Mucosa of descending colon (tissue), 3 donors: ENCODE results near the gene TLE6. TPM values are rescaled to one million over a fixed set of nuclear protein-coding genes. Genes with fewer than 3 reads are reported as not detected.

ENCODE experiments used
- ATAC-seq: fragments of 200-7000 bp; cut with Tn5 transposase; one replicate; pipeline ENCODE4 v1.9.1; 2020; ENCODE audit warnings: mild to moderate bottlenecking, moderate library complexity
- DNase-seq, 3 donors: peaks; one replicate each; pipeline ENCODE4 v3.0.0-alpha.2; 2020
- H3K36me3 ChIP-seq: fragments of 200-600 bp; one replicate; pipeline ENCODE4 v1.8.0; 2021; ENCODE audit warnings: low read depth, mild to moderate bottlenecking
- H3K4me1 ChIP-seq: fragments of 200-600 bp; one replicate; pipeline ENCODE4 v1.8.0; 2021; ENCODE audit warnings: low read depth, mild to moderate bottlenecking
- H3K4me3 ChIP-seq: fragments of 200-600 bp; one replicate; pipeline ENCODE4 v1.8.0; 2021; ENCODE audit warnings: mild to moderate bottlenecking
- H3K9me3 ChIP-seq: fragments of 200-600 bp; one replicate; pipeline ENCODE4 v1.8.0; 2021; ENCODE audit warnings: mild to moderate bottlenecking
- intact Hi-C, 2 donors: fragments of 100-400 bp; cut with DNase I in 1 of 2; cut with micrococcal nuclease in 1 of 2; formaldehyde crosslinking; loops; one replicate each; pipeline versions ENCODE4 v1.11.0 to v1.11.1; 2022; cut with DNase I, micrococcal nuclease
- total RNA-seq, 3 donors: library from RNA; stranded (reverse); fragmentation: NEBNext Ultra II Directional in 2 of 3; extraction: Animal tissue kit (Norgen Biotek cat#: 25700) in 2 of 3; gene quantifications; one replicate each; pipeline versions ENCODE4 v1.2.1 to v1.2.4, GENCODE V29; 2021 to 2023
- TF ChIP-seq, protein P1 (sequence below): fragments of 200-600 bp; IDR thresholded peaks from one replicate; pipeline ENCODE4 v1.8.0; 2022; ENCODE audit warnings: antibody characterized with exemption, mild to moderate bottlenecking
- donor health status: DM: no; HTN: no; CAD: no; lungs with moderate emphysema.
- donor health status: DM: no; HTN: no; CAD: no.
- donor health status: DM: no; HTN: yes; CAD: no.

Gene TLE6
- total RNA-seq, 3 donors from 2014 or later, result 1.8 to 4.1 (median 3.0) TPM

DNA sequence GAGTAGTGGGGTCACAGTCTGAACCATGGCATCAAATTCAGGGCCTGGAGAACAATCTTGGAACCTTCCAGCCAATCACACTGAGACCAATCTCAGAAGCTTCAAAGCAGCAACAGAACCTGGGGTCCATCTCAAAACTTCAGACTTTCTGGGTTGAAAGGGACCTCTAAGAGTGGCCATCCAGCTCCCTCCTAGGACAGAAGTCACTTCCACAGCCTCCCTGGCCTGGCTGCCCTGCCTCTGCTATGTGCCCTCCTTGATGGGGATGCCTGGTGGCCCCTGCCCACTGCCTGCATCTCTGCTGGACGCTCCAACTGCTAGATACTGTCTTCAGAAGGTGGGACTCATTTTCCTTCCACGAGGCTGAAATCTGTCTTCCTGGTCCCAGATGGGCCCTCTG, 49.9 kb downstream of the TLE6 start:
- Histone ChIP-seq H3K9me3 (no peaks in the 10 kb centered on the region), H3K4me1 (peaks cover 6% of the 10 kb centered on the region), H3K36me3 (no peaks in the 10 kb centered on the region), H3K4me3 (no peak overlapping the region)
- DNase-seq, result no peak
- intact Hi-C loops, result no loop called here
- TF ChIP-seq, protein P1, sequence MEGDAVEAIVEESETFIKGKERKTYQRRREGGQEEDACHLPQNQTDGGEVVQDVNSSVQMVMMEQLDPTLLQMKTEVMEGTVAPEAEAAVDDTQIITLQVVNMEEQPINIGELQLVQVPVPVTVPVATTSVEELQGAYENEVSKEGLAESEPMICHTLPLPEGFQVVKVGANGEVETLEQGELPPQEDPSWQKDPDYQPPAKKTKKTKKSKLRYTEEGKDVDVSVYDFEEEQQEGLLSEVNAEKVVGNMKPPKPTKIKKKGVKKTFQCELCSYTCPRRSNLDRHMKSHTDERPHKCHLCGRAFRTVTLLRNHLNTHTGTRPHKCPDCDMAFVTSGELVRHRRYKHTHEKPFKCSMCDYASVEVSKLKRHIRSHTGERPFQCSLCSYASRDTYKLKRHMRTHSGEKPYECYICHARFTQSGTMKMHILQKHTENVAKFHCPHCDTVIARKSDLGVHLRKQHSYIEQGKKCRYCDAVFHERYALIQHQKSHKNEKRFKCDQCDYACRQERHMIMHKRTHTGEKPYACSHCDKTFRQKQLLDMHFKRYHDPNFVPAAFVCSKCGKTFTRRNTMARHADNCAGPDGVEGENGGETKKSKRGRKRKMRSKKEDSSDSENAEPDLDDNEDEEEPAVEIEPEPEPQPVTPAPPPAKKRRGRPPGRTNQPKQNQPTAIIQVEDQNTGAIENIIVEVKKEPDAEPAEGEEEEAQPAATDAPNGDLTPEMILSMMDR, result no peak
- ATAC-seq, result no peak

DNA sequence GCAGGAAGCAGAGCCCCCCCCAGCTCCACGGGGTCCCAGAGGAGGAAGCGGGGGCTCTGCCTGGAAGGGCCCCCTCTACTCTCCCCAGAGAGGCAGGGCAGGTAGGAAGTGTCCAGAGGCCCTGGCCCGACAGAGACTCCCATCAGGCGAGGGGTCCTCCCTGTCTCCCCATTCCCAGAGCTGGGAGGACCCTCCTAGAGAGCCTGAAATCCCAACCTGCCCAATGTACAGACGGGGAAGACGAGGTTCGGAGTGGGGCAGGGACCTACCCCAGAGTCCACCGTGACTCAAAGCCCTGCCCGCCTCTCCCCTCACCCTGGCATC, 50.6 kb downstream of the TLE6 start:
- no peak for DNase-seq
- Histone ChIP-seq H3K4me1 (peaks cover 6% of the 10 kb centered on the region), H3K4me3 (no peak overlapping the region)

DNA sequence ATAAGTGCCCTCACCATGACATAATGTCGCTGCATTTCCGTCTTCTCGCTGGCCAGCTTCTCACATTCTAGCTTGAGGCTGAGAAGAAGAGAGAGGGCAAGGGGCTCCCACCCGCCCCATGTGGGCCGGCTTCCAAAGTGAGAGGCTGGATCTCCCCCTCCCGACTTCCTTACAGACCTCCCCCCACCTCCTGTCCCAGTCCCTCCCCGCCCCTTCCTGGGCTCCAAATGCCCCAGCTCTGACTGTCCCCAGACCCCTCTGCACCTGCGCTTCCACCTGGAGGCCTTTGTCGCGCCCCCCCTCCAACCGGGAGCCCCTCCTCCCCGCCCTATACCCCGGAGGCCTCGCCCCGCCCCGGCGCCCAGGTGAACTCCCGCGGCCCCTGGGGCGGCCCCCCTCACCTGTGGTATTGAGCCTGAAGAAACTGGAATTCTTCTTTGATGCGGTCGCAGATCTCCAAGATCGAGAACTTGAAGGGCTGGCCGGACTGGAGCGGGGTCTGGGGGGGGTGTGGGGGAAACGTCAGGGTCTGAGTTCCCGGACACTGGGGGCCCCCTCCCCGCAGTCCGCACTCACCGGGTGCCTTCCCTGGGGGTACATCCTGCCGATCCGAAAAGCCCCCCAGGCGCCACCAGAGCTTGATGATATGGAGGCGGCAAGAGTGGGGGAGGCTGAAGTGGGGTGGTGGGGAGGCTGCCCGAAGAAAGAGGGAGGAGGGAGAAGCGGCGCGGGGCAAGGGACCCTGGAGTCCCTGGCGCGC, 51.1 kb downstream of the TLE6 start:
- no peaks in the 10 kb centered on the region for H3K36me3 ChIP-seq
- H3K4me3 ChIP-seq, result peak overlapping the region; percentile 34
- peaks cover 6% of the 10 kb centered on the region for H3K4me1 ChIP-seq
- intact Hi-C loops, result no loop called here
- TF ChIP-seq, protein P1, result no peak
- DNase-seq, result peak in 2 of 3 donors; percentile 52 to 65
- H3K9me3 ChIP-seq, result no peaks in the 10 kb centered on the region
- ATAC-seq, result peak; percentile 7

More for the DNA sequence above, 50.6 kb downstream of the TLE6 start:
- ATAC-seq, result peak; percentile 36
- TF ChIP-seq, protein P1, result no peak
- intact Hi-C loops, result no loop called here
- H3K36me3 ChIP-seq, result no peaks in the 10 kb centered on the region
- H3K9me3 ChIP-seq, result no peaks in the 10 kb centered on the region

DNA sequence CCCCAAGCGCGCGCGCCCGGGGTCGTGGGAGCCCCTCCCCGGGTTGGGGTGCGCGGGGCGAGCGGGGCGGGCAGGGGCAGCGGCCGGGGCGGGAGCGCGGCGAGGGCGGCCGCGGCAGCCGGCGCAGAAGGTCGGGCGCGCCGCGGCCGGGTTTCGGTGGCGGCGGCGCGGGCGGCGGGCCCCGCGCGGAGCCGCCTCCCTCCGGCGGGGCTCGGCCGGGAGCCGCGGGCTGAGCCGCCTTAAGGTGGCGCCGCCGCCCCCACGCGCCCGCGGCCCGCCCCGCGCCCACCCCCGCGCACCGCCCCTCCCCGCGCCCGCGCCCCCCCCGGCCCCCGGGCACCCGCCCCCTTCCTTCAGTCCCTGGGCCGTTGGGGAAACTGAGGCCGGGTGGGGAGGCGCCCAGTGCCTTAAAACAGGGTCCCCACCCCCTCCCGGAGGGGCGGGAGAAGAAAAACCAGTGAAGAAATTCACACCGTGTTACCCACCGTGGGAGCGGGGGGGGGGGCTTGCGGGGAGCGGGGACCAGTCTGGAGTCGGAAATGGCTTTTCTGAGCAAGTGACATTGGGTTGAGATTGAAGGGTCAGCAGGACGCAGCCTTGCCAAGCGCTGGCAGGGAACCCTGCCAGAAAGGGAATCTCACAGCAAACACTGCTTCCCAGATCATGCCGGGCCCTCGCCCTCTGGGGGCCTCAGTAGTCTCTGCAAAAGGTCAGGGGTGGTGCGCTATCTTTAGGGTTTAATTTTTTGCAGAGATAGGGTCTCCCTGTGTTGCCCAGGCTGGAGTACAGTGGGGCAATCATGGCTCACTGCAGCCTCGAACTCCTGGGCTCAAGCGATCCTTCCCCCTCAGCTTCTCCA, 51.9 kb downstream of the TLE6 start, which contains the start of gene TLE2:
Gene TLE2 (minus strand): TSS at position 216 of the 859 bp plus-strand sequence. CDS start 376 bp downstream, outside the sequence.
- ATAC-seq (peak; percentile 4), DNase-seq (no peak)
- TF ChIP-seq, protein P1, result no peak
- intact Hi-C loops, result no loop called here
- Histone ChIP-seq H3K4me1 (peaks cover 9% of the 10 kb centered on the region), H3K36me3 (no peaks in the 10 kb centered on the region), H3K9me3 (no peaks in the 10 kb centered on the region), H3K4me3 (peak within 1 kb of the TSS; percentile 34)

DNA sequence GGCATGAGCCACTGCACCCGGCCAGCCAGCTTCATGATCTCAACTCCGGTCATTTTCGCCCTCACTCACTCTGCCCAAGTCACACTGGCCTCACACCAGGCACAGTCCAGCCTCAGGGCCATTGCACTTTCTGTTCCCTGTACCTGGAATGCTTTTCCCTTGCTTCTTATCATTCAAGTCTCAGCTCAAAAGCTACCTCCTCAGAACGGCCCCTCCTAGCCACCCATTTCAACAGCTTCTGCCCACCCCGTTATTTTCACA, 54.2 kb downstream of the TLE6 start:
- H3K9me3 ChIP-seq, result no peaks in the 10 kb centered on the region
- no peaks in the 10 kb centered on the region for H3K36me3 ChIP-seq
- no peak overlapping the region for H3K4me3 ChIP-seq
- DNase-seq, result no peak
- ATAC-seq, result no peak
- H3K4me1 ChIP-seq, result peaks cover 14% of the 10 kb centered on the region
- TF ChIP-seq, protein P1, result no peak
- intact Hi-C loops, result no loop called here
